Mesothelial cell of epicardium (in vitro differentiated cells): ENCODE results near the gene OR52E2. TPM values are rescaled to one million over a fixed set of nuclear protein-coding genes. Genes with fewer than 3 reads are reported as not detected.

Source experiments
- DNase-seq, 2 experiments: peaks; one replicate each; pipeline ENCODE4 v3.0.0; 2021; ENCODE audit warnings: low spot score in 2 of 2; ENCODE audit not compliant: unreplicated experiment in 2 of 2
- H3K27ac Mint-ChIP-seq: 2 replicates; pipeline ENCODE4 v1.8.0; 2021; ENCODE audit warnings: mixed read lengths
- H3K27me3 Mint-ChIP-seq: 2 replicates; pipeline ENCODE4 v1.8.0; 2021; ENCODE audit warnings: low read depth, mixed read lengths
- H3K36me3 Mint-ChIP-seq: 2 replicates; pipeline ENCODE4 v1.8.0; 2021; ENCODE audit warnings: mixed read lengths
- H3K4me1 Mint-ChIP-seq: 2 replicates; pipeline ENCODE4 v1.8.0; 2021; ENCODE audit warnings: mixed read lengths
- H3K4me3 Mint-ChIP-seq: 2 replicates; pipeline ENCODE4 v1.8.0; 2021; ENCODE audit warnings: mild to moderate bottlenecking, moderate library complexity, mixed read lengths
- H3K9me3 Mint-ChIP-seq: 2 replicates; pipeline ENCODE4 v1.8.0; 2021; ENCODE audit warnings: mixed read lengths
- CTCF ChIP-seq: fragments of 200-600 bp; sonication (generic); IDR thresholded peaks from one replicate; pipeline ENCODE4 v1.5.0; 2021; ENCODE audit warnings: antibody characterized with exemption; ENCODE audit not compliant: unreplicated experiment
- total RNA-seq: library from RNA; stranded (reverse); gene quantifications from 3 replicates; pipeline ENCODE4 v1.2.1, GENCODE V29; 2021

Gene OR52E2
- total RNA-seq, 1 donor from 2014 or later: not detected

GRCh38 chr11:5092821-5093585 lies 33.6 kb upstream of the OR52E2 start:
- no peak for TF ChIP-seq CTCF
- H3K27me3 Mint-ChIP-seq: peaks cover 21% of the 10 kb centered on the region
- no peak overlapping the region for H3K27ac Mint-ChIP-seq
- peaks cover 3% of the 10 kb centered on the region for H3K4me1 Mint-ChIP-seq
- no peaks in the 10 kb centered on the region for H3K36me3 Mint-ChIP-seq
- no peak overlapping the region for H3K4me3 Mint-ChIP-seq
- H3K9me3 Mint-ChIP-seq: no peaks in the 10 kb centered on the region
- no peak for DNase-seq

GRCh38 chr11:5090668-5091067 lies 31.2 kb upstream of the OR52E2 start:
- DNase-seq: no peak
- H3K27ac Mint-ChIP-seq: no peak overlapping the region
- H3K36me3 Mint-ChIP-seq: no peaks in the 10 kb centered on the region
- H3K4me1 Mint-ChIP-seq: peaks cover 5% of the 10 kb centered on the region
- TF ChIP-seq CTCF: no peak
- H3K27me3 Mint-ChIP-seq: peaks cover 19% of the 10 kb centered on the region
- H3K4me3 Mint-ChIP-seq: no peak overlapping the region
- no peaks in the 10 kb centered on the region for H3K9me3 Mint-ChIP-seq

- Mint-ChIP-seq H3K9me3 (no peaks in the 10 kb centered on the region), H3K36me3 (no peaks in the 10 kb centered on the region), H3K27me3 (peaks cover 16% of the 10 kb centered on the region), H3K4me3 (no peak overlapping the region), H3K4me1 (peaks cover 5% of the 10 kb centered on the region), H3K27ac (no peak overlapping the region)
- no peak for DNase-seq
- TF ChIP-seq CTCF: no peak
Observed at GRCh38 chr11:5088556-5088955, 29.1 kb upstream of the OR52E2 start.

- Mint-ChIP-seq H3K27ac (no peak overlapping the region), H3K27me3 (peaks cover 17% of the 10 kb centered on the region), H3K4me1 (peaks cover 2% of the 10 kb centered on the region), H3K36me3 (no peaks in the 10 kb centered on the region), H3K4me3 (no peak overlapping the region), H3K9me3 (no peaks in the 10 kb centered on the region)
- DNase-seq: no peak
- no peak for TF ChIP-seq CTCF
Observed at GRCh38 chr11:5083602-5084001, 24.2 kb upstream of the OR52E2 start.

GRCh38 chr11:5081405-5081804 lies 22.0 kb upstream of the OR52E2 start:
- no peaks in the 10 kb centered on the region for H3K36me3 Mint-ChIP-seq
- no peak for DNase-seq
- H3K4me1 Mint-ChIP-seq: no peaks in the 10 kb centered on the region
- H3K27ac Mint-ChIP-seq: no peak overlapping the region
- H3K9me3 Mint-ChIP-seq: no peaks in the 10 kb centered on the region
- H3K27me3 Mint-ChIP-seq: peaks cover 25% of the 10 kb centered on the region
- TF ChIP-seq CTCF: no peak
- H3K4me3 Mint-ChIP-seq: no peak overlapping the region
